GM12801 (cell line): ENCODE results near the gene TET3.

Source experiments
- TF ChIP-seq, protein P1 (sequence below): IDR thresholded peaks from one replicate; pipeline ENCODE4 v1.5.1; 2011; ENCODE audit warnings: control low read depth; ENCODE audit not compliant: insufficient read length; ENCODE audit errors: extremely low read depth

Gene TET3

DNA sequence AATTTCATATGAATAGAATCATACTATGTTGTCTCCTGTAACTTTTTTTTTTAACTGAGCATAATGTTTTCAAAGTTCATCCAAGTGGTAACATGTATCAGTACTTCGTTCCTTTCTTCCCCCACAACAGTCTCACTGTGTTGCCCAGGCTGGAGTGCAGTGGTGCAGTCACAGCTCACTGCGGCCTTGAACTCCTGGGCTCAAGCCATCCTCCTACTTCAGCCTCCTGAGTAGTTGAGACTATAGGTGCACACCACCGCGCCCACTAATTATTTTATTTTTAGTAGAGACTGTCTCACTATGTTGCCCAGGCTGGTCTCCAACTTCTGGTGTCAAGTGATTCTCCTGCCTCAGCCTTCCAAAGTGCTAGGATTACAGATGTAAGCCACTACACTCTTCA lies 23.4 kb upstream of the TET3 start:
- TF ChIP-seq, protein P1, sequence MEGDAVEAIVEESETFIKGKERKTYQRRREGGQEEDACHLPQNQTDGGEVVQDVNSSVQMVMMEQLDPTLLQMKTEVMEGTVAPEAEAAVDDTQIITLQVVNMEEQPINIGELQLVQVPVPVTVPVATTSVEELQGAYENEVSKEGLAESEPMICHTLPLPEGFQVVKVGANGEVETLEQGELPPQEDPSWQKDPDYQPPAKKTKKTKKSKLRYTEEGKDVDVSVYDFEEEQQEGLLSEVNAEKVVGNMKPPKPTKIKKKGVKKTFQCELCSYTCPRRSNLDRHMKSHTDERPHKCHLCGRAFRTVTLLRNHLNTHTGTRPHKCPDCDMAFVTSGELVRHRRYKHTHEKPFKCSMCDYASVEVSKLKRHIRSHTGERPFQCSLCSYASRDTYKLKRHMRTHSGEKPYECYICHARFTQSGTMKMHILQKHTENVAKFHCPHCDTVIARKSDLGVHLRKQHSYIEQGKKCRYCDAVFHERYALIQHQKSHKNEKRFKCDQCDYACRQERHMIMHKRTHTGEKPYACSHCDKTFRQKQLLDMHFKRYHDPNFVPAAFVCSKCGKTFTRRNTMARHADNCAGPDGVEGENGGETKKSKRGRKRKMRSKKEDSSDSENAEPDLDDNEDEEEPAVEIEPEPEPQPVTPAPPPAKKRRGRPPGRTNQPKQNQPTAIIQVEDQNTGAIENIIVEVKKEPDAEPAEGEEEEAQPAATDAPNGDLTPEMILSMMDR, result no peak

DNA sequence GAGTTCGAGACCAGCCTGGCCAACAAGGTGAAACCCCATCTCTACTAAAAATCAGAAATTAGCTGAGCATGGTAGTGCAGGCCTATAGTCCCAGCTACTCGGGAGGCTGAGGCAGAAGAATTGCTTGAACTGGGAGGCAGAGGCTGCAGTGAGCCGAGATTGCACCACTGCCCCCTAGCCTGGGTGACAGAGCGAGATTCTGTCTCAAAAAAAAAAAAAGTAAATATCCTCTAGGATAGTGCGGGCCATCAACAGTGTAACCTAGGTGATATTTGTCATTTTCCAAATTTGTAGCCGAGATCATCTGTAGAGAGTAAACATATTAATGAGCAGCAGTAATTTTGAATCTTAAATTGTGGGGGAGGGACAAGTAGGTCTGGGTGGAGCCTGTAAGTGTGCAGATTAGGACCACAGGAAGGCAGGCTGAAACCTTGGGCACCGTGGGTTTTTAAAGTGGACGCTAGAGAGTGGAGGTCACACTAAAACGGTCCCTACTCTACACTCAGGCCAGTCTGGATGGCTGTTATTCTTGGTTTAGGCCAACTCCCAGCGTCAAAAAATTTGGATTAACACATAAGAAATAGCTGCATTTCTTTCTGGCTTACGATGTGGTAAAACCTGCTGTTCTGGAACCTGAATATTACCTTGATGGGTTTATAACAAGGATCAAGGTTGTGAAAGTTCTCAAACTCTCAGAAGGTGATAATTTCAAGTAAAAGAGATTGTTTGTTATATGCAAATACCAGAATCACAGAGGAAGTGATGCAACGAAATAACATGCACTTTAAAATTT lies 22.7 kb upstream of the TET3 start:
- TF ChIP-seq, protein P1, result no peak

DNA sequence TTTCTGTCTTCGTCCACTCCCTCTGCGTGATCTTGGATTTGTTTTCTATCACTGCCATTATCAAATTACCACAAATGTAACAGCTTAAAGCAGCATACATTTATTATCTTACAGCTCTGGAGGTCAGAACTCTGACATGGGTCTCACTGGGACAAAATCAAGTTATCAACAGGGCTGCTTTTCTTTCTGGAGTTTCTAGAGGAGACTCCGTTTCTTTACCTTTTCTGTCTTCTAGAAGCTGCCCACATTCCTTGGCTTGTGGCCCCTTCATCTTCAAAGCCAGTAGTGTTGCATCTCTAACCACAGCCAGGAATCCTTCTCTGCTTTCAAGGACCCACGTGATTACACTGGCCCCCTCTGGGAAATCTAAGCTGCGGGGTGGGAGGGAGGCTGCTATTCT lies 21.9 kb upstream of the TET3 start:
- TF ChIP-seq, protein P1, result no peak

DNA sequence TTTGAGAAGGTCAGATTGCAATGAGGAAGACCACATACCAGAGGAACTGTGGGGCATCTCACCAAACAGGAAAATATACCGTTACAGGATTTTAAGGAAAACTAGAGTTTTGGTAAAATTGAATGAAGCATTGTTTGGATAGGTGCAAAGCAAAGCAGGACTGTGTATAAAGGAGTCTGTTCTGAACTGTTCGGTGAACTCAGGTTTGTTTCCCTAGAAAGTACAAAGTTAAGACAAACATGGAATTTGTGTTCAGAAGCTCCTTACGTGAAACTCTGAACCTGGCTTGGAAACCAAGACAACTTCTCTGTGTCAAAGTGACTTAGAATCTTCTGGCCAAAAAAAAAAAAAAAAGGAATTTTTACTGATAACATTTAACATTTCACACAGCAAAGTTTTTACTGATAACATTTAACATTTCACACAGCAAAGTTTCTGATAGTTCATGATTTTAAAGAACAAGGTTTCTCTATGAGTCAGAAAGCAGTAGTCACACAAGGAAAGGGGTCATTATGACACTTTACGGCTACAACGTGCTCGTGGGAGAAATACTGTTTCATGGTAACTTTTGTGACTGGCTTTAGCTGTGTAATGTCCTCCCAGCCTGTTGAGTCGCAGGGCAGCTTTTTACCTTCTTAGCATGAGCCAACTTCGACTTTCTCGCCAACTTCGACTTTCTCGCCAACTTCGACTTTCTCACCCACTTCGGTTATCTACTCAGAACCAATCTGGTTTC lies 21.2 kb upstream of the TET3 start:
- TF ChIP-seq, protein P1, result no peak

DNA sequence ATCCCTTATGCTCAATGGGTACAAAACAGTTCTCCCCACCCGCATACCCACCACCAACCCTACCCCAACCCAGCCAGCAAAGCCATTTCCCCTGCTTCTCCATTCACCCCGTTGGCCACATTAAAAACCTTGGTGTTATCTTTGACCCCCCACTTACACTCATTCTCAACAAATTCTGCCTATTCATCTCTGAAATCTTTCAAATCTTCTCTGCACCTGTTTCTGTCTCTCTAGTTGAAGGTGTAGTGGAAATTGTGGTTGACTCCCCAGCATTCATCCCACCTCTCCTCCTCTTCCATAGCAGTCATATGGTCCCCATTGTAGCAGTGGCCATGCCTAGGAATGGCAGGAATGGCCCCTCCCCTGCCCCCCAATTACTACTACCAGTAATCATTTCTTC lies 20.5 kb upstream of the TET3 start:
- TF ChIP-seq, protein P1, result no peak

DNA sequence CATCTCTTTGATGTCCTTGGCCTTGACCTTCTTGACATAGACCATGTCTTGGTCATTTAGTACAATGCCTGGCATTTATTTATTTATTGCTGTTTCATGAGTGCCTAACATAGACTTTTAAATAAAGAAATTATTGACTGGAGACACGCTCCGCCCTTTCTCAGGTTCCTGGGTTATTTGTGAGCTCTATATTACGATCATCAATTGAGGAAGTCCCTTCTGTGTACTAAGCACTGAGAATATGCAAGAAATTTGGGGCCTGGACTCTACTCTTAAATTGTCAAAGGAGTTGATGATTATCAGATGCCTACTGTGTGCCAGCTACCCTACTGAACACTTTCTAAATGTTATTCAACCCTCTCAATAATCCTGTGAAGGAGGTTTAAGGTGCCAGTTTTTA lies 19.7 kb upstream of the TET3 start:
- TF ChIP-seq, protein P1, result no peak

DNA sequence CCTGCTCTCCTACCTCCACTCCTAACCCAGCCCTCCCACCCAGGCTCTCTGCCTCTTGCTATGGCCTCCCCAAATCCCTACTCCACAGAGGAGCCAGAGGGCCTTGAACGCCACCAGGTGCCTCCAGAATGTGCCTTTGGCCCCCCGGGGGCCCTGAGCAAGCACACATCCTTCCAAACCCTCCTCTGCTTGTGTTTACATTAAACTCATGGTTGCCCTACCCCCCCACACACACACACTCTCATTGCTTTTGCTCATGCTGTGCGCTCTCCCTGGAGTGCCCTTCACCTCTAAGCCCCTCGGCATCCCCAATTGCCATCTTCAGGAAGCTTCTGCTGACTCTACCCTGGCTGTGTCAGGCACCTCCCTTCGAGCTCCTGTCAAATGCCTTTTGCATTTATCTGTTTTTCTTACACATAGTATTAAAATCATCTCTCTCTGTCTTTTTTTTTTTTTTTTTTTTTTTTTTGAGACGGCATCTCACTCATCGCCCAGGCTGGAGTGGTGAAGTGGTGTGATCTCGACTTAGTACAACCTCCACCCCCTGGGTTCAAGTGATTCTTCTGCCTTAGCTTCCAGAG lies 16.3 kb upstream of the TET3 start:
- TF ChIP-seq, protein P1, result no peak
